Astrocyte (in vitro differentiated cells and primary cell): ENCODE measurements around the gene NLGN2.

Experiments used
- CTCF ChIP-seq: IDR thresholded peaks from 2 replicates; pipeline ENCODE4 v1.5.1; 2011; ENCODE audit warnings: low read depth, mild to moderate bottlenecking, inconsistent platforms, low read length, moderate library complexity; ENCODE audit not compliant: insufficient read depth
- EZH2 ChIP-seq: IDR thresholded peaks from 2 replicates; pipeline ENCODE4 v1.6.1; 2012; ENCODE audit warnings: mild to moderate bottlenecking, low read length, inconsistent platforms; ENCODE audit not compliant: insufficient read depth

GRCh38 chr17:7440834-7441195, 33.2 kb downstream of the NLGN2 start:
- TF ChIP-seq EZH2 (no peak), CTCF (no peak)
